ENCODE results near the gene MLN. TPM values are rescaled to one million over a fixed set of nuclear protein-coding genes. Genes with fewer than 3 reads are reported as not detected.

MLN gene, protein sequence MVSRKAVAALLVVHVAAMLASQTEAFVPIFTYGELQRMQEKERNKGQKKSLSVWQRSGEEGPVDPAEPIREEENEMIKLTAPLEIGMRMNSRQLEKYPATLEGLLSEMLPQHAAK
- not detected in 2 replicates for total RNA-seq

DNA sequence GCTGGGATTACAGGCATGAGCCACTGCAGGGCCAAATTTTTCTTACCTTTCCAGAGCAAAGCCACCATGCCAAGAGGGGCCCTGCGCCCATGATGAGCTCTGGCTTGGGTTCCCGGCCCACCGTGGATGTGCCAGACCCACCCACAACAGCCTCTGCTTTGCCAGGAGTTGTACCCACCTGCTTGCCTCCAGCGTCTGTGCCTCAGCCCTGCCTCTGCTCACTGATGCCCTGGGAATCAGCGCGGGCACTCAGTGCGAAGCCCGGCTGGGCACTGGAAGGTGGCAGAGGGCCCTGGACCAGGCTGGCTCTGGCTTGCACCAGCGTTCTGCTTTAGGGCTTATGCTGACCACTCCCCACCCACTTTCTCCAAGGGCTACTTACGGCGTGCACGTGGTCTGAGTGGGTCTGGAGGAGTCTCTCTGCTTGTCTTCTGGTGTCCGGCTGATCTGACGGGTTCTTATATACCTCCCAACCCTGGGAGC is at the start of gene MLN:
TSS of gene MLN (minus strand) at position 433 of the 483 bp plus-strand sequence. CDS start 2,840 bp downstream, outside the sequence.

DNA sequence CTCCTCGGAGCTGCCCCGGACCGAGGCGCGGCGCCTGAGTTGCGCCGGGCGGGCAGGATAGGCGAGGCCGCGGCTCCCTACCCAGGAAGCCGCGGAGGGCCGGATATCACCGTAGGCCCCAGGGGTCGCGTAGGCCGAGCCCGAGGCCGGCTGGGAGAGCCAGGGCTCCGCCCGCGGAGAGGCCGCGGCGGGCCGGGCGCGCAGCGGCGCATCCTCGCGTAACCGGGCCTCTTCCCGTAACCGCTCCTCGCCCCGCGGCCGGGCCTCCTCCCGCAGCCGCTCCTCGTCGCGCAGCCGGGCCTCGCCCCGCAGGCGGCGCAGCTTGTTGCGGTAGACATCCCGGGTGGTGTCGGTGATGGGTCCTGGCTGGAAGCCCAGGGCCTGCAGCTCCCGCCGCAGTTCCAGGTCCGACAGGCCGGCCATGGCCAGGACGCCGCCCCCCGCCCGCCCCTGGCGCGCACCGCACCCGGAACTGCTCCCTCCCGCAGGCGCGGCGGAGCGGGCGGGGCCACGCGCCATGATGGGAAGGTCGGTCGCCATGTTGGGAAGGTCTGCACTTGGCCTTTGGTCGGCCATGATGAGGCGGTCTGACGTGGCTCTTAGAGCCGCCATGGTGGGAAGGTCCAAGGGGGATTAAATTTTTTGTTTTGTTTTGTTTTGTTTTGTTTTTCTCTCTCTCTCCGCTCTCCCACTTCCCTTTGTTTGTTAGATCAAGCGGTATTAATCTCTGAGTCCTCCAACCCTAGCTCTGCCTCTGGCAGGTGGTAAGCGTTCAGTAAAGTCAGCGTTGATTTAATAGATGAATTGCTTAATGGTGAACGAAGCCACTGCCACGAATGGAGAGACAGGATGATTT is 14.9 kb downstream of the MLN start, which contains the start of gene LEMD2:
TSS of gene LEMD2 (minus strand) at position 437 of the 856 bp plus-strand sequence. CDS start at position 423, 14 bp downstream.

DNA sequence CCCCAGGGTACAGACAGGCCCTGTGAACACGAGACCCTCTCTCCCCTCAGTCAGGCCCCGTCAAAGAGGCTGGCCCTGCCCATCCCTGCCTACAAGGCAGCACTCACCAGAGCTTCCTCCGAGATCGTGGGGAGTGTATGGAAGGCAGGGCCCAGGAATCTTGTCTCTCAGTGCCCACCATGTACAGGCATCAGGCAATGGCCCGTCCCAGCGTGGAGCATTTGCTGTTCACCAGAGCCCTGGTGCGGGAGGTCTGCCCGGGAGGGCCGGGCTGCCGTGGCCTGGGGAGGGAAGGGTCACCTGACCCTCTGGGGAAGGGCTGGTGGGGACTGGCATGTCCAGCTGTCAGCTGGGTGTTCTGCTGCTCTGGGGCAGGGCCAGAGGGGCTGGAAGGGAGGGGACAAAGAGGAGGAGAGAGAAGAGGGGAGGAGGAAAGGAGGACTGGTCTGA is 57.1 kb downstream of the MLN start, which contains the start of gene IP6K3:
TSS of gene IP6K3 (minus strand) at position 255 of the 450 bp plus-strand sequence. CDS start 11,429 bp downstream, outside the sequence.

Other genes starting within 250 kb of the MLN start
- gene BAK1, start 223.7 kb downstream of the MLN start, total RNA-seq, result 6.8 and 8.4 TPM in 2 replicates
- 12.8 and 15.7 TPM in 2 replicates for gene ITPR3, start 182.7 kb downstream of the MLN start, total RNA-seq
- 11.6 and 45.1 TPM in 2 replicates for gene UQCC2, start 92.3 kb downstream of the MLN start, total RNA-seq
- not detected in 2 replicates for gene IP6K3, start 57.1 kb downstream of the MLN start, total RNA-seq
- 25.6 and 26.0 TPM in 2 replicates for gene LEMD2, start 14.9 kb downstream of the MLN start, total RNA-seq